ENCODE measurements around the gene VAPA. TPM values are rescaled to one million over a fixed set of nuclear protein-coding genes. Genes with fewer than 3 reads are reported as not detected.

The VAPA gene
- total and polyA plus RNA-seq, 9 of the 15 experiments (the other 6 are each of a cell fraction or from before 2014, with no cell fraction given): 219 to 902 (median 526) TPM

GRCh38 chr18:9992973-9993520, 79.2 kb downstream of the VAPA start (continued):
- no peak for TF ChIP-seq ATF4 (CRISPR knock-in tag; IDR thresholded peaks at IDR 0.05)
- no peak for TF ChIP-seq ILK (tag; IDR thresholded peaks at IDR 0.05; ENCODE audit: borderline replicate concordance, low read depth)
- TF ChIP-seq ZC3H11A (IDR thresholded peaks at IDR 0.05; ENCODE audit: low read depth, low read length): no peak
- no peak for TF ChIP-seq FOXA3 (CRISPR knock-in tag; conservative IDR thresholded peaks at IDR 0.05 in 1 of 2, IDR thresholded peaks at IDR 0.05 in 1 of 2)

- no peak for TF ChIP-seq ZC3H8 (IDR thresholded peaks at IDR 0.05)
- TF ChIP-seq MCM7 (IDR thresholded peaks at IDR 0.05): no peak
- CTCF ChIA-PET (ENCODE audit: low intra/inter-chr PET ratio): no interaction called here
- H3K4me2 ChIP-seq (ENCODE audit: insufficient read depth, low read length): no peak overlapping the region
- H3K27me3 ChIP-seq (ENCODE audit: control insufficient read depth in 2 of 2, insufficient read depth in 2 of 2, low read length in 2 of 2): peaks cover 49 to 70% of the 10 kb centered on the region in 2 experiments
- H3K27ac ChIP-seq (ENCODE audit: extremely low read depth, low read depth, low read length): no peak overlapping the region
- FAIRE-seq: no peak
- POLR2A ChIA-PET: interaction anchor here (0.7 to 0.9 kb wide), 2 partner anchors 11 to 28 kb away, joined by 3 to 5 read pairs; no protein-coding TSS in a partner anchor
- no peaks in the 10 kb centered on the region for H3K9me3 ChIP-seq (replicated peaks; ENCODE audit: control insufficient read depth, insufficient read depth, low read depth, low read length)
- peak; percentile 13; the same call in 1 of the 3 replicates for ATAC-seq
- in situ Hi-C loops (cut with MboI) (no loop called here), intact Hi-C loops (cut with micrococcal nuclease) (no loop called here)
- BruUV-seq (replicated peaks): no TSS peak
- H3K79me2 ChIP-seq (ENCODE audit: control insufficient read depth, insufficient read depth, low read length): no peaks in the 10 kb centered on the region
- no peaks in the 10 kb centered on the region for H3K9me1 ChIP-seq (ENCODE audit: control insufficient read depth, insufficient read depth, low read length)
- no peaks in the 10 kb centered on the region for H3K36me3 ChIP-seq (ENCODE audit: control insufficient read depth, insufficient read depth, low read length)
- no peak overlapping the region for H3K4me3 ChIP-seq
- H4K20me1 ChIP-seq (replicated peaks; ENCODE audit: control insufficient read depth, insufficient read depth, low read length): 0 out of 2 replicates have a peak, but pooled peaks cover 3% of the 10 kb centered on the region
- H2AFZ ChIP-seq (ENCODE audit: low read depth, low read length): no peak overlapping the region
- peaks cover 0 to 3% of the 10 kb centered on the region in 2 experiments; a peak in 1 of 5 replicates for H3K4me1 ChIP-seq (replicated peaks in 1 of 2; ENCODE audit: control insufficient read depth in 2 of 2, insufficient read depth in 2 of 2, low read length in 2 of 2)
- no peak overlapping the region for H3K9ac ChIP-seq (ENCODE audit: insufficient read depth in 1 of 2, low read depth in 2 of 2, low read length in 2 of 2)
- DNase-seq (ENCODE audit: extremely low read depth in 1 of 4, low spot score in 3 of 4): no peak
- 0% methylated on average over 14 of the region's 14 CpGs for WGBS (ENCODE audit: insufficient coverage, low coverage, missing lambda C conversion rate)
These were observed 79.8 kb downstream of the VAPA start for GRCh38 chr18:9993521-9994025.
